ACHN (cell line): Measurements from ENCODE around the gene KCNQ2.

ENCODE experiments used
- DNase-seq: peaks from one replicate; pipeline ENCODE4 v3.0.0-alpha.2; 2015
- in situ Hi-C: cut with HindIII; loops from 2 replicates; pipeline ENCODE4 v1.10.0; 2017; ENCODE audit warnings: low sequenced_read_pairs, low pct_ligation_motif_present, low pct_unique_long_range_greater_than_20kb

The KCNQ2 gene

GRCh38 chr20:63464289-63464635 lies 8.2 kb downstream of the KCNQ2 start:
- DNase-seq, result no peak
- in situ Hi-C loops, result no loop called here

DNA sequence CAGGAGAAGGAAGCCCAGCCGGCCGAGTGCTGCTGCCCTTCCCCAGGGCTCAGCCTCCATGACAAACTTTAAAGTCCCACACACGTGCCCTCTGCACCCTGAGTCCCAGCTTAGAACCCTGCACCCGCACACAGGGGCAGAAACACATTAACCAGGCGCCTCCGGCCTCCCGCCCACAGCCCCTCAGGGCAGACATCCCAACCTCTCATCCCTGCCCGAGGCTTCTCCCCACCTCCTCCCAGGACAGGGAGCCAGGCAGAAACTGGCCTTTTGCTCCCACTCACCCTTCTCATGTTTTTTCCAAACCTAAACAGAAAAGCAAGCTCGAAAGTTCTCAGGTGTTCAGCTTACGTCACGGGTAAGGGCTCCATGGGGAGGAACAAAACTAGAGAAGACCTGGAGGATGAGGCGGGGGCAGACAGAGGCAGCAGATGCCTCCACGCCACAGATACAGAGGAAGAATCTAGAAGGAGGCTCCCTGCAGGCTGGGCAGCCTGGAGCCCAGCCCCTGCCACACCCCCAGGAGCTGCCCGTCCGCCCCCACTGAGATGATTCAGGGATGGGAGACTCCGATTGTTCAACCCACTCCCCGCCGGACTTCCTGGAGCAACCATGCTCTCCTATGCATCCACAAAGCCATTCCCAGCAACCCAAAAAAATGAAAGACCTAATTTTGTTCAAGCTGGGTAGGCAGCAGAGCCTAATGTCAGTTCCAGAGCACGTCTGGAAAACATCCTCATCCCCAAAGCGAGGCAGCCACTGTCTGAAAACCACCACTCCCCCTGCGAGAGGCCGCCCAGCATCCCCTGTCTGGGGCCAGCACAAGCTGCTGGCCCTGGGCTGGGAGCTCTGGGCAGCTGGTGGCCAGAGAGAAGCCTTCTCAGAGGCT lies 8.8 kb downstream of the KCNQ2 start:
- DNase-seq, result no peak
- in situ Hi-C loops, result no loop called here

GRCh38 chr20:63462244-63462643 lies 10.2 kb downstream of the KCNQ2 start:
- in situ Hi-C loops, result no loop called here
- DNase-seq, result no peak

DNA sequence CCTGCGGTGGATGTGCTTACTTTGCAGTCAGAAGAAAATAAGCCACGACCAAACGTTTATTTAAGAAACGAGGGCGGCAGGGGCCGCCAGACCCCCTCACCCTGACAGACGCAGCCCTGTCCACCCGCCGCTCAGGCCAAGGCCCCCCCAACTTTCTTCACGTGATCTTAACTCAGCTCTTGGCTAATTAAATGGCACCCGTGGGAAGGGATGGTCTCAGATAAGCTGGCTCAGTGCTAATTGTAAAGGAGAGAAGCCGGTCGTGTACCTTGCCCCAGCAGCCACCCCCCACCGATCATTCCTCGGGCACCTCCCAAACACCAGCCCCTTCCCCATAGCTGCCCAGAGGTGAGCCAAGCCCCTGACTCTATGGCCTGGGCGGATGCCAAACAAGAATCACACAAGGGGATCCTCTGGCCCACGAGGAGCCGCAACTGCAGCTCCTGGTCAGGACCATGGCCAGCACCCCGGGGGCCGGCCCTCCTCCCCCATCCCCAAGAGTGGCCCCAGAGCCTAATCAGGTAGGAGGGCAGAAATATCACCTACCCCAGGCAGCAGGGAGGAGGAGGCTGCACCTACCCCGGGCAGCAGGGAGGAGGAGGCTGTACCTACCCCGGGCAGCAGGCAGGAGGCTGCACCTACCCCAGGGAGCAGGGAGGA lies 11.2 kb downstream of the KCNQ2 start:
- in situ Hi-C loops, result no loop called here
- DNase-seq, result peak; percentile 26

DNA sequence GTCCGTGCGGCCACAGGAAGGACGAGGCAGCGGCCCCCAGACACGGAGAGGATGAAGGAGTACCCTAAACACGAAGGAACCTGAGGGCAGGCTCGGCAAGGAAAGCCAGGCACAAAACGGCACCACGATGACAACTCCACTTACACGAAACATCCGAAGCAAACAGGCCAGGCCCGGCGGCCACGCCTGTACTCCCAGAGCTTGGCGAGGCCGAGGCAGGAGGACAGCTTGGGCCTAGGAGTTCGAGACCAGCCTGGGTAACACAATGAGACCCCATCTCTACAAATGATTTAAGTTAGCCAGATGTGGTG lies 13.4 kb downstream of the KCNQ2 start:
- no peak for DNase-seq
- in situ Hi-C loops, result no loop called here

GRCh38 chr20:63458170-63459069 lies 14.0 kb downstream of the KCNQ2 start:
- DNase-seq, result no peak
- in situ Hi-C loops, result no loop called here

DNA sequence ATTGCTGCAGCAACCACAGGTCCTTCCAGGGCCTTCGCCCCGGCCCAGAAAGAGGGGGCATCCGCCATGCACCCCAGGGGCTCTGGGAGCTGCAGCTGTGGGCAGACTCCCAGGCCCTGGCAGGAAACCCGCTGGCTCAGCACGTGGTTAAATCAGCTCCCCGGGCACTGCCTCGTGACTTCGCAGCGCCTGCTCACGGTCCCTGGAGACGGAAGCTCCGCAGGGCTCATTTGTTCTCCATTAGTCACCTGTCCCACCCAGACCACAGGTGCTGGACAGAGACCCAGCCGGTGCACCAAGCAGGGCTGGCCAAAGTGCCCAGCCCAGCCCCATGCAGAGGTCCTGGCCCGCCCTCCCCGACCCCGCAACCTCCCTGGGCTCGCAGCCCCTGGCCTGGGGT lies 14.7 kb downstream of the KCNQ2 start:
- peak; percentile 73 for DNase-seq

DNA sequence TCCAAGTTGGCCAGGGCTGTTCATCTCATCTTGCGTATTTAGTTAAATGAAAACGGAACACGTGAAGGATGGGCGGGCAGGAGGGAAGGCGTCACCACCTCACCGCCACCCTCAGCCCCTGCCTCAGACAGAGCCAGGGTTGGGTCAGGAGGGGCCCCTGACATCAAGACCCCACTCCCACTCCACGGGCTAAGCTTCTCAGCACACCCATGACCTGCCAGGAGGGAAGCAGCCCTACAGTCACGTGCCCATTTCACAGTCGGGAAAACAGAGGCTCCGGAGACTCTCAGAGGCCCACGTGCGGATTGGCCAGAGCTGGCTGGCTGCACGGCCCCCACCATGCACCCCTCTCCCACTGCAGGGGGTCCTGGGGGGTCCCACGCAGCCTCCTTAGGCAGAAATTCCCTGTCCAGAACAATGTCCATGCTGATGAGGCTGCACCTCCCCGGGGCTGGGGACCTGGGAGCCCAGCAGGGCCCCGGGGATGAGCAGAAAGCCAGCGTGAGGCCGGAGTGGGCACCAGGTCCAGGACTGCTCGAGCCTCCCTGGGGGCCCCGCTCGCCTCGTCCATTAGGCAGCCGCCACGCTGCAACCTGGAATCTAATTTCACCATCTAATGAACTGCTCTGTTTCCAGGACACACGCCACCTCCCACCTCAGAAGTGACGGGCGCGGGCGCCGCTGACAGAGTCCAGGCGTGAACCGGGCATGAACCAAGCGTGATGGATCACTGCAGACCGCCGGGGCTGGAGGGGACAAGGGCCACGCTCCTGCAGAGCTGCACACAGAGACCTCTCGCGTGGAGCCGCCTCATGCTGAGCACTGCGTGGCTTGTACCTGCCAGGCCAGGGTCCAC lies 15.8 kb downstream of the KCNQ2 start:
- in situ Hi-C loops, result no loop called here

More for the DNA sequence above, 14.7 kb downstream of the KCNQ2 start:
- in situ Hi-C loops, result no loop called here

GRCh38 chr20:63455568-63455859 lies 16.9 kb downstream of the KCNQ2 start:
- in situ Hi-C loops, result no loop called here
- DNase-seq, result no peak

More for the DNA sequence above, 15.8 kb downstream of the KCNQ2 start:
- no peak for DNase-seq

GRCh38 chr20:63454731-63455567 lies 17.5 kb downstream of the KCNQ2 start:
- in situ Hi-C loops, result no loop called here
- no peak for DNase-seq

DNA sequence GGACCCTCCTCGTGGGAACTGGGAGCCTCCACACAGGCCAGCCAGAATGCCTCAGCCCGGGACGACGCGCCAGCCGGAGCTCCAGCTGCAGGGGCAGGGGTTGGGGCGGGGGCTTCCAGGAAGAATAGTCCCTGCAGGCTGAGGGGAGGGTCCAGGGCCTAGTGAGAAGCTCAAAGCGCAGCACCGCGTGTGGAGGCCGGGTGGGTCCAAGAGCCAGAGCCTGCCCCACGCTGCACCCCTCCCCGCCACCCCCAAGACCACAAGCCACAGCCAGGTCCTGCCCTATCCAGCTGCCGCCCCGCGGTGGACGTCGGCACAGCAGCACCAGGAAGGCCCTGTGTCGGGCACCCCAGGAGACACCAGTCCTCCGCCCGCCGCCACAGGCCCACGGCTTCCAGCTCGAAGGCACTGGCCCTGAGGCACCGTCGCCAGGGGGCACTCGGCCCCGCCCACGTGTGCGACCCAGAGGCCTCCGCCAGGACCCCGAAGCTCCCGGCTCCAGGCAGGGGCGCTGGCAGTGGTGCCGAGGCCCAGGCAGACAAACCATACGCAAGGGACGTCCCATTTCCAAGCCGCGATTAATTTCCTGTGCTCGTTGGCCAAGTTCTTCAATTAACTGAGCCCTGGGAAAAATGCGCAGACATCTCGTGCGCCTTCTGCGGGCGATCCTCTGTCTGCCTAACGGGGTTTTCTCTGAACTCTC lies 19.5 kb downstream of the KCNQ2 start:
- in situ Hi-C loops, result no loop called here
- DNase-seq, result no peak

DNA sequence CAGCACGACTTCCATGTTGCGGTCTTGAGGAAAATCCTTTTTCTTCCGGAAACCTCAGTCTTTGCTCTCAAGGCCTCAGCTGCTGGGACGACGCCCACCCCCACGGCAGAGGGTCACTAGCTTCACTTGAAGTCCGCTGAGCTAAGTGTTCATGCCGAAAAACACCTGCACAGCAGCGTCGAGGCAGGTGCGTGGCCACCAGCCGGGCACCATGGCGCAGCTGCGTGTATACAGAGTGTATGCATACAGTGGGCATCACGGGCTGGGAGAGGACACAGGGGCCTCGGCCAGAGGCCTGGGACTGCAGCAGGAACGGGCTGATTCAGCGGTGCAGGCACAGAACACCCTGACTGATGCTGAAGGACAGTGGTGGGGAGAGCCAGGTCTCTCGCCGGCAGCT lies 20.1 kb downstream of the KCNQ2 start:
- in situ Hi-C loops, result no loop called here
- DNase-seq, result no peak

DNA sequence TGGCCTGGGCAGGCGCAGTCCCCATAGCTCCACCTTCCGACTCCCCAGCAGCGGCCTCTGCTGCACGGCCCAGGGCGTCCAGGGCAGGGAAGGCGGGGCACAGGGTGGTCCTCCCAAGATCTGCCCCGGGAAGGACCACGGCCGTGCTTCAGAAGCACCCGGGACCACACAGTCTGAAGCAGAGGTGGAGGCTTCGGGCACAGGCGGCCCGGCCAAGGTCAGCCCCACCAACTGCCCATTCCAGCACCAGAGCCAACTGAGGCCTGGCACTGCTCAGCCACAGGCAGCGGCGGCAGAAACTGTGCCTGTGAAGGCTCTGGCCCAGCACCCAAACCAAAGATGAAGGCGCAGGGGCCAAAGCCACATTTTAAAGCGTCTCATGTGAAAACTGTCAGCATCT lies 20.6 kb downstream of the KCNQ2 start:
- in situ Hi-C loops, result no loop called here
- no peak for DNase-seq

DNA sequence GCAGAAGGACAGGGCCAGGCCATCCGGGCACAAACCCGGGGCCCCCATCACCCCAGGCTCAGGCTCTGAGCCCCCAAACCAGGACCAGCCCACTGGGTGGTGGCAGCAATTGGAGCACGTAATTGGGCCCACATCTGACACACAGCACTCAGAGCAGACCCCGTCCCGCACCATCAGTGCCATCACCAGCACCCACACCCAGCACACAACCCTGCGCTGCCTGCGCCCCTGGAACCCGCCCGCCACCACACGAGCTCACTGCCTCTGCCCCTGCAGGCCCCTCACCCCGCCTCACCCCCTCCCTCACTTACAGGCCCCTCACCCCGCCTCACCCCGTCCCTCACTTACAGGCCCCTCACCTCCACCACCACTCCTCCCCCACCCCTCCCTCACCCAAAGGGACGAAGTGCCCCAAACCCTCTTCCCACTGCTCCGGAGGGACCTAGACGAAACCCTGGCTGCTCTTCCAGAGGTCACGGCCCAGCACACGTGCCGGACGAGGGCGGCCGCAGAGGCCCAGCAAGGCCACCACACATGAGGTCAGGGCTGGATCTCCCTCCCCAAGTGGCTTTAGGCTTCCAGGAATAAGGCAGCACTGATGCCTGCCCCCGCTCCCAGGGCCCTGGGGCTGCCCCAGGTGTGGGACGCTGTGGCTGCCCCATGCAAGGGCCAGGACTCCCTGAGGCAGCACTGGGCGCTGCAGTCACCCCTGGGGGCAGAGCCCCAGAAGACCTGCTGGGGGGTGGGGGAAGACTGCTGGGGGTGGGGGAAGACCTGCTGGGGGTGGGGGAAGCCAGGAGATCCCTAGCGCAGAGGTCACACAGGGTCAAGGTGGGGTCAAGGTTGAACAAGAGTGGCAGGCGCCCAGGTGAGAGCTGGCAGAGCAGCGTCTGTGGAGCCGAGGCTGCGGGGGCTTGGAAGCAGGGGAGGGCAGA lies 22.4 kb downstream of the KCNQ2 start:
- in situ Hi-C loops, result no loop called here
- no peak for DNase-seq

DNA sequence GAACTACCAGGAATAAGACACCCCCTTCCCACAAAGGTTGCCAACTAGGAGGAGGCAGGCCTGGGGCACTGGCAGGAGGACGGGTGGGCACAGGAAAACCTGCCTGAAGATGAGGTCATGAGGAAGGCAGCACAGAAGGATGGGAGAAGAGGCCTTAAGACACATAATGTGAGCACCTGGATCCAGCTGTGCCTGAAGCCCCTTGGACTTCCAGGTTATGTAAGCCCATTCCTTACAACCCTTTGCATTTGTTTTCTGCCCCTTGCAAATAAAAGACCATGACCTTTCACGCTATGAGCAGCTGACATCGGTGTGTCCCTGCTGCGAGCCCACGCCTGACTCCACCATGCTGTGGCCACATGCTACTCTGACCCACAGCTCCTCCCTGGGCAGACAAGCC lies 23.4 kb downstream of the KCNQ2 start:
- no peak for DNase-seq
- in situ Hi-C loops, result no loop called here

DNA sequence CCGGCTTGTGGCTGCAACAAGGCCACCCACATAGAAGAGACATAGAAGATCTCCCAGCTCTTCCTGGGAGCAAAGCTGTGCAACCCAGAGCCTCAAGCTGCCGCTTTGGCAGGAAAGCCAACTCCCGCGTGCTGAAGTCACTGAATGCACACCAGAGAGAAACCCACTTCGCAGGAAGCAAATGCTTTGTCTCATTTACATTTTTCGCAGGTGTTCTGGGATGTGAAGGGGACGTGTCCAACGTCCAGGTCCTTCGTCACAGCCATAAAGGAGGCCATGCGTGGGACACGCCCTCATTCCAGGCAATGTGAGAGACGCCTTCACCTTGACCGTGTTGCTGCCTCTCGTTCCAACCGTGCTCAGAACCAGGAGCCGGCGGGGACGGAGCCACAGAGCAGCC lies 24.4 kb downstream of the KCNQ2 start:
- no peak for DNase-seq
- in situ Hi-C loops, result no loop called here
